OCI-LY1 (cell line): ENCODE data around the gene CCDC85A.

ENCODE experiments used
- EZH2 ChIP-seq: fragments of 200-600 bp; sonication (generic), shearing (Covaris generic); IDR thresholded peaks from 2 replicates; pipeline ENCODE4 v1.8.0; 2017; ENCODE audit warnings: borderline replicate concordance, mixed run types, mild to moderate bottlenecking, antibody characterized with exemption, low read length, moderate library complexity, mixed read lengths
- TF ChIP-seq, protein P1 (sequence below): fragments of 200-600 bp; sonication (generic), shearing (Covaris generic); IDR thresholded peaks from 2 replicates; pipeline ENCODE4 v1.5.1; 2017; ENCODE audit warnings: mild to moderate bottlenecking, antibody characterized with exemption, low read length, moderate library complexity, mixed read lengths

DNA sequence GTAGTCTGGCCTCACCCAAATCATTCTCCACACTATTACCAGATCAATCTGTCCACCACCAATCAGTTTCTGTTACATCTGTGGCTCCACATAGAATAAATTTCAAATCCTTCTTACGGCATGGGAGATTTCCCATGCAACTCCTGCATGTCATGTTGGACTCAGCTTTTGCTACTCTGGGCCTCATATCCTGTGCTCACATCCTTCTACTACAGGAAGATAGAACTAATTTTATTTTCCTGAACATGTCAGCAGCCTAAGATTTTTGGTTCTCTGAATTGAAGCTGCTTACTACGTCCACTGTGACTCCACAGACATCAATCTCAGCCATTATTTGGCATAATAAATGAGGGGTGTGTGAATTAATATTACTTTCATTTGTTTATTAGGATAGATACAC is 181.1 kb downstream of the CCDC85A start:
- TF ChIP-seq, protein P1, sequence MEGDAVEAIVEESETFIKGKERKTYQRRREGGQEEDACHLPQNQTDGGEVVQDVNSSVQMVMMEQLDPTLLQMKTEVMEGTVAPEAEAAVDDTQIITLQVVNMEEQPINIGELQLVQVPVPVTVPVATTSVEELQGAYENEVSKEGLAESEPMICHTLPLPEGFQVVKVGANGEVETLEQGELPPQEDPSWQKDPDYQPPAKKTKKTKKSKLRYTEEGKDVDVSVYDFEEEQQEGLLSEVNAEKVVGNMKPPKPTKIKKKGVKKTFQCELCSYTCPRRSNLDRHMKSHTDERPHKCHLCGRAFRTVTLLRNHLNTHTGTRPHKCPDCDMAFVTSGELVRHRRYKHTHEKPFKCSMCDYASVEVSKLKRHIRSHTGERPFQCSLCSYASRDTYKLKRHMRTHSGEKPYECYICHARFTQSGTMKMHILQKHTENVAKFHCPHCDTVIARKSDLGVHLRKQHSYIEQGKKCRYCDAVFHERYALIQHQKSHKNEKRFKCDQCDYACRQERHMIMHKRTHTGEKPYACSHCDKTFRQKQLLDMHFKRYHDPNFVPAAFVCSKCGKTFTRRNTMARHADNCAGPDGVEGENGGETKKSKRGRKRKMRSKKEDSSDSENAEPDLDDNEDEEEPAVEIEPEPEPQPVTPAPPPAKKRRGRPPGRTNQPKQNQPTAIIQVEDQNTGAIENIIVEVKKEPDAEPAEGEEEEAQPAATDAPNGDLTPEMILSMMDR, result no peak
- TF ChIP-seq EZH2, result no peak
